GM18861 (cell line): ENCODE measurements around the gene NDST1.

Experiments
- ATAC-seq: cut with Tn5 transposase; IDR thresholded peaks from one replicate; pipeline ENCODE4 v1.9.1; 2021; ENCODE audit not compliant: unreplicated experiment

Gene NDST1

GRCh38 chr5:150584556-150585335, 76.8 kb downstream of the NDST1 start:
- no peak for ATAC-seq

GRCh38 chr5:150585781-150586341, 77.9 kb downstream of the NDST1 start:
- ATAC-seq = no peak

GRCh38 chr5:150587016-150587415, 79.1 kb downstream of the NDST1 start:
- ATAC-seq = no peak

GRCh38 chr5:150587856-150588595, 80.1 kb downstream of the NDST1 start:
- ATAC-seq = no peak

- no peak for ATAC-seq
Observed at GRCh38 chr5:150588596-150588890, 80.6 kb downstream of the NDST1 start.

GRCh38 chr5:150589862-150590601, 82.1 kb downstream of the NDST1 start:
- ATAC-seq = no peak

GRCh38 chr5:150590979-150591695, 83.2 kb downstream of the NDST1 start:
- ATAC-seq = no peak

GRCh38 chr5:150593593-150593992, 85.7 kb downstream of the NDST1 start:
- ATAC-seq = no peak

- ATAC-seq = no peak
Observed at GRCh38 chr5:150593996-150594395, 86.1 kb downstream of the NDST1 start.

- ATAC-seq = no peak
Observed at GRCh38 chr5:150595466-150596031, 87.6 kb downstream of the NDST1 start.

- no peak for ATAC-seq
Observed at GRCh38 chr5:150596313-150596712, 88.4 kb downstream of the NDST1 start.

- ATAC-seq = no peak
Observed at GRCh38 chr5:150596826-150597225, 88.9 kb downstream of the NDST1 start.

- ATAC-seq = no peak
Observed at GRCh38 chr5:150598006-150598405, 90.1 kb downstream of the NDST1 start.

GRCh38 chr5:150598821-150599273, 90.9 kb downstream of the NDST1 start:
- ATAC-seq = no peak

- ATAC-seq = no peak
Observed at GRCh38 chr5:150599281-150599680, 91.3 kb downstream of the NDST1 start.

GRCh38 chr5:150599917-150600511, 92.1 kb downstream of the NDST1 start:
- no peak for ATAC-seq

- no peak for ATAC-seq
Observed at GRCh38 chr5:150600616-150601490, 92.9 kb downstream of the NDST1 start.

GRCh38 chr5:150601491-150602345, 93.8 kb downstream of the NDST1 start:
- no peak for ATAC-seq
